HG03045 (cell line): ENCODE data around the gene FGF1.

Source experiments
- ATAC-seq: cut with Tn5 transposase; IDR thresholded peaks from one replicate; pipeline ENCODE4 v1.9.1; 2021; ENCODE audit warnings: mild to moderate bottlenecking, moderate library complexity; ENCODE audit not compliant: unreplicated experiment

FGF1 gene

DNA sequence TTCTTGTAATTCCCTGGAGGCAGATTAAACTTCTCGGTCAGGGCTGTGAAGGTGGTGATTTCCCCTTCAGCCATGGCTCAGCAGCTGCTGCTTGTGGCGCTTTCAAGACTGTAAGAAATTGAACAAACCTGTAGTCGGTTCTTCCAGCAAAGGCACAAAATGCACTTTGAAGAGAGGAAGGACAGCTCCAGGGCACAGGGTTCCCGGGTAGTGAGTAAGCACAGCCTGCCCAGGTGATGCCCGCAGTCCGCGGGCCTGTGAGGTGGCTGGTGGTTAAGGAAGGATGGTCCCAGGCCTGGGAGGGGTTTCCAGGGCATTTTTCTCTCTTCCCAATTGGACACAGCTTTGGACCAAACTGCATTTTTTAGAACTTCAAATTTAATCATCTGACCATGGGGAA, 71.8 kb downstream of the FGF1 start:
- no peak for ATAC-seq

DNA sequence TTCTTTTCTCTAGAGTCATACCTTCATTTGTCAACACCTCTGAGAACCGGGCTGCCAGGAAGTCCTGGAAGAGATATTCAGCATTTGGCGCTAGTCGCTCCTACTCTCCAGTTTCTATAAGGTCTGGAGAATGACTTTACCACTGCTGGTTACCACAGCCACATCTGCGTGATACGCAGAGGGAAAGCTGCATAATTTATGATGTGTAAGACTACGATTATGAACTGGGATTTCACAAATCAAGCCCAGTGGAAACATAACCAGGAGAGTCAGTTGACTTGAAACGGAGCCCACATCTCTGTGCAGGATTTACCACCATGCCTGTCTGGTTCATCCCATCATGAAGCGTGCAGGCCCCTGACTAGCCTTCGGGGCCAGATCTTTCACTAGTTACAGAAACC, 72.6 kb downstream of the FGF1 start:
- no peak for ATAC-seq

DNA sequence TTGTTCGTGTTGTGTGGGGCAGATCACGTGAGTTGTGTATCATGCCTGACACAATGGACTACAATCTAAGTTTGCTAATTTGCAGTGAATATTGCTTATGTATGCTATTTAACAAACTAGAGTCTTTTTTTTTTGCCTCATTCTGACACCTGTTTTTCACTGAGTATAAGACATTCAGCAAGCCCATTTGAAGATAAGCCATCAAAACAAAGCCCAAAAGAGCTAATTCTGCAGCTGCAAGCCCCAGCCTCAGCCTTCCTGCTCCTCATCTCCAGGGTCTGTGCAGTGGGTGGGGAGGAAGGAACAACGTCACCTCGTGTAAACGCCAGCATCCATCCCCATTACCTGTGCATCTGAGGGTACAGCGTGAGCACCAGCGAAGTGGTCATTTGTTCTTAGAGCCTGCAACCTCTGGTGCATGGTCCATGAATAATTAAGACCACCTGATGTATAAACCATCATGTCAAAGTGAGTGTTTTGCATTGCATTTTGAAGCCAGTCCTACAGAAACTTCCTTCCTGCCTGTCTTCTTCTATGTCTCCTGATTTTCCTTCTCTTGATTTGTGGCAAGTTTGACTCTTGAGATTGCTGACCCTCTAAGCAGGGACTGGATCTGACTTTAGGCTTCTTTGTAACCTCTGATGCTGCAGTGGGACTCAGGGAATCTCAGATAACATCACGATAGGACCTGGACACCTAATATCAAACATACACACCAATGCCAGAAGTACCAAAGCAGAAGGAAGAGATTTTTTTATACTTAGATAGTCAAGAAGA, 73.2 kb downstream of the FGF1 start:
- no peak for ATAC-seq

DNA sequence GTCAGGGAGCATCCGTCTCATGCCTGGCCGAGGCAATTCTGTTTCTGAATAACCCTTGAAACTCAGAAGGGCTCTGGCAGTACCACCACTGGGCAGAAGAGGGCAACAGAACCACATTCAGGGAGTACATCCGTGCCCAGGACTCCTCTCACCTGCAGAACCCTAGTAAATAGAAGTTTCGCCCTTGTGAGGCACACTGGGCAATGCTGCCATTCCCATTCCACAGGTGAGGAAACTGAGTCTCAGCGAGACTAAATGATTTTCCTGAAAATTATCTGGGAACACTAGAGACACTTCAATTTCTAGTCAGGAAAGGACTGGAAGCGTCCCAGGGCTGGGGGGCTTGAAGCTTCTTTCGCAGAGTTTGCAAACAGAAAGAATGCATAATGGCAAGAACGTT, 74.7 kb downstream of the FGF1 start:
- peak; percentile 81 for ATAC-seq

DNA sequence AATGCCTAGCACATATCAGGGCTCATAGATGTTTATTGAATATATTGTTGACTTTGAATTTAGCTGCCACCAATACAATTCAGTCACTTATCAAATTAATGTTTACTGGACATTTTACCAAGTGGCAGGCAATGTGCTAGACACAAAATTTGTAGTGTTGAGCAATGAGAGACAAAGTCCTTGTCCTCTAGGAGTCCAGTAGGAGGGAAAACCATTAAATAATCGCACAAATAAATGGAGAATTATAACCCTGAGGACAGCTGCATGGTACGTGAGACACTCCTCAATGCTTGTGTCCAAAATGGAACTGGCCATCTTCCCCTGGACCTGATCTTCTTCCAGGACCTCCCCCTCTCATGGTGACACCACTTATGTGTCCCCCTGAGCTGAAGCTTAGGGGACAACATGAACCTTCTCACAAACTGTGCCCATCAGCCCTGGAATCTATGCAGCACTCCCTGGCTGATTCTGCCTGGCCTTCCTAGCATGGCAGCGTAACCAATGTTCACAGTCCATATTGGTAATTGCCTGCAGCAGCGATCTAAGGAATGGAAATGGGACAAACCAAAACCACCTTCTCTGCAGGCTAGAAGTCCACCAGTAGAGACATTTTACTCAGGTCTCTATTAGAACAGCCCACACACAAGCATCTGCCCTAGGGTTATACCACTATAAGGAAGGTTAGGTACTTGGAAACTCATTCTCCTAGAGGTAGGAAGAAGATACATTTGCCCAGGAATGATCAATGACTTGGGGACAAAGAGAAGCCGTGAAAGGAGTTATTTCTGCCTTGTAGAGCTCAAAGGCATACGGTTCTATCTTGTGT, 75.5 kb downstream of the FGF1 start:
- ATAC-seq, result no peak

DNA sequence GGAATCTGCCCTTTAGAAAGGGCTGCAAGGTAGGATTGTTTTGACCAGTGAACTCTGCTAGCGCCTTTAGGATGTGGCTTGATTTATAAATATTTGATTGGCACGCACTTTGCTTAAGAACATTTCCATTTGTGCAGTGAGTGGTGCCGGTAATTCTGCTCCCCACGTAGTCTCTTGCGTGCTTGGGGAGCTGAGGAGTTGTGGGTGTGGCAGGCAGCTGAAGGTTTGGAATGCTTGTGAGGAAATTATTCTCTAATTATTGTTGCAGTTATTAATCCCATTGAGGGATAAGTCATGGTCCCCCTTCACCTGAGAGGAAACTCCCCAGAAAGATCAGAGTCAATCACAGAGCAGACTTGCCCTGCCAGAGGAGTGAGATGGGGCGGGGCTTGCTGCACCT, 76.7 kb downstream of the FGF1 start:
- no peak for ATAC-seq

DNA sequence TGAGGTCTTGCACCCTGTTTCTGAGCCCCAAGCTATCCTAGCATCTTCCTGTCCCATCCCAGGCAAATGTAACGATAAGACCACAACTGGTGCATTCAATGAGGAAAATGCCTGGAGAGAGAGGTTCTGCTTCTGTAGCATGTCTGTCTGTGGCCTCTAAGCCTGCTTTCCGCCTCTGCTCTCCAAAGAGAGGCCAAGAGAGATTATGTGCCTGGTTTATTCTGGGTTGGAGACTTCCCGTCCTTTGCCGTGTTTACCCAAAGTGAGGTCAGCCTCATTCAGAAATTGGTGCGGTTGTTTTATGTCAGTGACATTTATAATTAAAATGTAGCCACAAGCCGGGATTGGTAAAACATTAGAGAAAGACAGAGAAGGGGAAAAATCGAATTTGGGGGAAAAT, 77.8 kb downstream of the FGF1 start:
- ATAC-seq, result no peak

DNA sequence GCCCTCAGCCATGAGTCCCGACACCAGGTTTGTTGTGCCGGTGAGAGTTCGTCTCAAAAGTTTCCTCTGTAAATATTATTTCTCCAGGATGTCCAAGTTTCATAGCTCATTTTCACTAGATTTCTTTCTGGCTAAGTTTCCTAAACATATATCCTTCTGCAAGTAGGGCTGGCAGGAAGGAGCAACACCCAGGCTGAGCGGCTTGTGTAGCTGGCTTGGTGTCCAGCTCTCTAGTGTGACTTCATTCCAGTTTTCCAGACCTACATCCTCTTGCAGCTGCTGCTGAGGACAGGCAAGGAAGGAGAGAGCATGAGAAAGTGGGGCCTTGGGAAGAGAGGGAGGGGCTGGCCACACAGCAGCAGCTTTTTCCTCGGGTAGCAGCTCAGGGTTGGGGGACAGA, 80.3 kb downstream of the FGF1 start:
- no peak for ATAC-seq

DNA sequence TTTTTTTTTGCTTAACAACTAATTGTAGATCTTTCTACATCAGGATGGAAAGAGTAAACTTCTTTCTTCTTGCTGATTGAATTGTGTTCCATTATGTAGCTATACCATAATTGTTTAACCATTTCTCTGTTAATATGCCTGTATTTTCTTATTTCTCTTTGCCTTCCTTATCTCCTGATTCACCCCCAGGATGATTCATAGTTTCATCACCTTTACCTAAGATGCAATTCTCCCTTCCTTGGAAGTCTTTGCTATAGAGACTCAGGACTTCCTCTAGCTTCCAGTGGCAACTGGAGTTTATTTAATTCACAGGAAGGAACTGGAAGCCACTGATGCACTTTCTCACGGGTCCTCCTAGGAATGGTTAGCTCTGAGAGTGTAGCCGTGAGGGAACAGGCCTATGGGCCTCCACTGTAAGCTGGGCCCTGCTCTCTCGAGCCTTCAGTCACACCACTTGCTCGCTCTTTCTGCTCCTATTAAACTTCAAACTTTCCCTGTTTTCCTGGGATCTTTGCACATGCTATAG, 83.1 kb downstream of the FGF1 start:
- ATAC-seq, result no peak

DNA sequence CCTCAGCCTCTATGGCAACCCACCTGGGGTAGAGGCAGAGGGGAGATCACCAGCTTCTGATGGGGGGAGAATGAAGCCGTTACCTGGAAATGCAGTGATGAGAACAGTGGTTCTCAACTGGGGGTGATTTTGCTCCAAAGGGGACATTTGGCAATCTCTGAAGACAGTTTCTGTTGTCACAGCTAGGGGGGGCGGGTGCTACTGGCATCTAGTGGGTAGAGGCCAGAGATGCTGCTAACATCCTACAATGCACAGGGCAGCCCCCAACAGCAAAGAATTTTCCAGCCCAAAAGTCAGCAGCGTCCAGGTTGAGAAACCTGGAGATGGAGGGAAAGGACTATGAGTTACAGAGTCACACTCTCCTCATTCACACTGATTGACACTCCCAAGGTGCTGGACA, 84.5 kb downstream of the FGF1 start:
- no peak for ATAC-seq

DNA sequence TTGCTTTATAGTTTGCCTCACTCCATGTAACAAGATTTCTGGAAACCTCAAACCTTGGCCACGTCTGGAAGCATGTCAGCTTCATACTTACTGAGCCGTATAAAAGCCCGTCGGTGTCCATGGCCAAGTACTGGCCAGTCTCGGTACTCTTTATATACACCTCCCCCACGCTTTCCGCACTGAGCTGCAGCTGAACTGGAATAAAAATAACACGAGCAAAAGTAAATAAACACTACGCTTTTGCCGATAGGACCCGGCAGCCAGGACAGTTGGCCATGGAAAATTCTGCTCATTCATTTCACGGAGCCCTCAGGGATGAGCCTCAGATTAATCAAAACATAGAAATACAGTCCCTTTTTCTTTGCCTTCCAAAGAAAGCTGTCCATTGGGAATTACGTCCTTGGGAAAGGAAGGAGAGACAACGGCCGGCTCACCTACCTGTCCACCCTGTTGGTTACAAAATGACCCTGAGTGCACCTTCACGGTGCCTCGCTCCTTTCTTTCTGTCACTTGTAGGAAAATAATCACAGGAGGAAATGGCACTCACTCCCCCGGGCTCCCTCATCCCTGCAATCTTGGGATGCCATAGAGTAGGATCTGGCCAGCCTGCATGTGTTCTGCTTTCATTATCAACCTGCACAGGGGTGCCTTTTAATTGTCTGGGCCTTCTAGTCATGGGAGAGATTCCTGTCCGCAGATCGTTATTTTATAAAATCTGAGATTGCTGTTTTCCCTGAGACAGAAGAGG, 85.1 kb downstream of the FGF1 start:
- ATAC-seq, result no peak

DNA sequence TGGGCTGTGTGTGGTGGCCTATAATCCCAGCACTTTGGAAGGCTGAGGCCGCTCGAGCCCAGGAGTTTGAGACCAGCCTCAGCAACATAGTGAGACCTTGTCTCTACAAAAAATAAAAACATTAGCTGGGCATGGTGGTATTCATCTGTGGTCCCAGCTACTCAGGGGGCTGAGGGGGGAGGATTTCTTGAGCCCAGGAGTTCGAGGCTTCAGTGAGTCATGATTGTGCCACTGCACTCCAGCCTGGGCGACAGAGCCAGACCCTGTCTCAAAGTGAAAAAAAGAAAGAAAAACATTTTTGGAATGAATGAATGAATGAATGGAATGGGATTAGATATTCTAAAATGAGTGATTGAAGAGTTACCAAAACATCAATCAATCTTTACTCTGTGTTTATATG, 85.8 kb downstream of the FGF1 start:
- no peak for ATAC-seq

DNA sequence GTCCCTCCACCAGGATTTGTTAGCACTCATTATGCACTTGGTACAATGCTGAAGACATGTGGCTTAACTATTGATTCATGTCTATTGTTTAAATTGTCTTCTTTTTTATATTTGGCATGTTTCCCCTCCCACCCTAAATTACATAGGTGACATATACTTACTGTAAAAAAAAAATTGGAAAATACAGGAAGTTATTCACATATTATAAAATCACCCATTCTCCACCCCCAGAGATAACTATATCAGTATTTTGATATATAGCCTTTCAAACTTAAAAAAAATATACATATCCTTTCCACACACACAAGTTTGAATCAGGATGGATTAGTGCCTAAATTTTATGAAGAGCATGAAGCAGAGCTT, 87.6 kb downstream of the FGF1 start:
- no peak for ATAC-seq

DNA sequence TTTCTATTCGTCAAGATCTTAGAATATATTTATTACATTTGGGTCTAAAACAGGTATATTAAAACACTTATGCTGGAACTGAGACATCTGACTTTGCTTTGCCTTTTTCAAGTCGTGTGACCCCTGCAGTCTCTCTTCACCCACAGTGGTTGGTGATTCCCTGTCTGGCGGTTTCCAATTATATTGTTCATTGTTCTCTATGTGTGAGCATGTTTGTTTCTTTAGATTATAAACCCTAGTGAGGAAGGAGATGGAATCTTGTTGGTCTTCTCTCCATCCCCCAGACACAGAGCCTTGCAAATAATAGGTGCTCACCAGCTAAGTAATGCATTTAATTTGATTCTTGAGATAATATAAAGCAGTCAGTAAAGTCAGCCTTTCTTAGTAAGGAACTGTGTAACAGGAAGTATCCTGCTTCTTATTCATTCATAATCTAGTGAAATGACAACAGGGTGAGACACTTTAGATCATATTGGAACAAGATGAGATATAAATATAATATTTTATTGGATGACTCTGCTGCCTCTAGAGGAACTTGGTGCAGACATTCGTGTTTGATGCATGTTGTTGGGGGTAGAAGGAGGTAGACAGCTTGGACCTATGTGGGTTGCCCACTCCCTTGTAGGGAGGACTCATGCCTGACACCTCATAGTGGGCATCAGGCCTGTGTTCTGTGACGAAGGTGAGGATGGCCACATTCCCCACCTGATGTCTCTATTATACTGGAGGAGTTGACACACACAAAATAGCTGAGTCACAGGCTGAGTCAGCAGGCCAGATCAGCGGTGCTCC, 88.1 kb downstream of the FGF1 start:
- no peak for ATAC-seq

DNA sequence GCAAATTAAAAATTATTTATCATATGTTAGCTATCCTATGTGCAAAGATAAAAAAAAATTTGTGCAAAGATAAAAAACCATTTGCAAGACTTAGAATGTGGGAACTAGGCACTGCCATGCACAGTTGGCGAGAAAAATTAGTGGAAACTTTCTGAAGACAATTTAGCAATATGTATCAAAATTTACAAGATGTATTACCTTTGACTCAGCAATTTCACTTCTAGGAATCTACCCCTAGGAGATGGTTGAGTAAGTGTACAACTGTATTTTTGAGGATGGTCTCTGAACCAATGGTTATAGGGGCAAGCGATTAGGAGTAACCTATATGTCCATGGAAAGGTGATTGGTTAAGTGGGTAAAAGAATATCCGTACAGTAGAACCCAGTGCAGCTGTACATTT, 88.9 kb downstream of the FGF1 start:
- no peak for ATAC-seq

DNA sequence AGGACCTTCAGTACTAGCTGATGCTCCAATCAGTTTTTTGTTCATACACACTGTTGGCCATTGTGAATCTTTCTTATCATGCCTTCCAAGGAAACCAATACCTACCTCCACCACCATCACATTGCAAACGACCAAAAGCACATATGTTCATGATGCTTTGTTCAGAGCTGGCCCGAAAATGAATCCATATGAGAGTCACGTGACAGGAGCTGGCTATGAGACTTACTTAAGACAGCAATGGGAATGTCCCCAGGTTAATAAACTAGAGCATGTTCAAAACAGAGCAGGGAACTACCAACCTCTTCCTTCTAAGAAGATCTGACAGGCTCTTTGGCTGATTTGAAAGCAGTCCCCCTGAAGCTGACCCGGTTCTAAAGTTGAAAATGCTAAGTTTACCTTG, 93.5 kb downstream of the FGF1 start:
- no peak for ATAC-seq

DNA sequence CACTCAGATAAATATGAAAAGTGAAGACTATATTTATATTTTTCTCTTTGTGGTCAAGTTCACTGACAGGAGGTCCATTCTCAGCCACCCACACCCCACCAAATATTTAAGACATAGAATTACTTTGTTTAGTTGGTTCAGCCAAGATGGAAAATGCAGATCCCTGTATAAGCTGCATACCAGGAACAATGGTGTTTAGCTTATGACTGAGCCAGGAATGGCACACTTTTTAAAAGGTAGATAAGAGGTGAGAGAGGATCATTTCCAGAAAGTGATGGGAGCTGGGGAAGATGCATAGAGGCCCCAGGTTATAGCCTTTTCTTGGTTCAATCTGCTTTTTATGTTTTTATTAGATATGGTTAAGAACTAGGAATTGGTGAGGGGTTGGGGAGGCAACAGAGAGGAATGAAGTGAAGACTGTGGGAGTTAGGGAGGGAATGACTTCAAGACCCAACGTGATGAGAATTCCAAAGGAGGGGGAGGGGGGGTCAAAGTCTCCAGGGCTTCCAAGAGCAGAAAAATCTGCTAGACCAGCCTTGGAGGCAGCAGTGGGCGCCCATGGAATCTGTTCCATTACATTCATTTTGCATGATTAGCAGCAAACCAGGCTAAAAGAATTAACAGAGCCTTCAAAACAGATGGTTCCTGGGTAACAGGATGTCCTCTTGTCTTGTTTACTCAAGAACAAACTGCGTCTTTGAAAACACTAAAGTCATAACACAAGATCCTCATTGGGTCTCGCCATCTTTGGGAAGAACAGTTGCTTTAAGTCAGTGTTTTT, 95.2 kb downstream of the FGF1 start:
- ATAC-seq, result no peak

DNA sequence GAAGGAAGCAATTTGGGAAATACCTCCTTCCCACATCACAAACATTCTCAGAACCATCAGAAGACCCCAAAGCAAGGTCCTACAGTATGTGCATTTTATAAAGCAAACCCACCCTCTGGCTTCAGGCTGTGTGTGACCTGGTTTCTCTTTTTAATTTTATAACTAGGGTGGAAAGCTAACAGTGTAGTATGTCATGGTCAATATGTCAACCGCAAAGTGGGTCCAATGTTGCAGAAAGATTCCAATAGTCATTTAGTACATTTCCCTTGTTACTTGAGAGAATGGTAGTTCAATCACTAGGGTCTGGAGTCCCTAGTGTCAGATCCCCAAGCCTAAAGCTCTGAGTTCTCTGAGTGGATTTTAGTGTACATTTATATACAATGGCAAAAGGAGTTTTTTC, 96.2 kb downstream of the FGF1 start:
- ATAC-seq, result no peak

DNA sequence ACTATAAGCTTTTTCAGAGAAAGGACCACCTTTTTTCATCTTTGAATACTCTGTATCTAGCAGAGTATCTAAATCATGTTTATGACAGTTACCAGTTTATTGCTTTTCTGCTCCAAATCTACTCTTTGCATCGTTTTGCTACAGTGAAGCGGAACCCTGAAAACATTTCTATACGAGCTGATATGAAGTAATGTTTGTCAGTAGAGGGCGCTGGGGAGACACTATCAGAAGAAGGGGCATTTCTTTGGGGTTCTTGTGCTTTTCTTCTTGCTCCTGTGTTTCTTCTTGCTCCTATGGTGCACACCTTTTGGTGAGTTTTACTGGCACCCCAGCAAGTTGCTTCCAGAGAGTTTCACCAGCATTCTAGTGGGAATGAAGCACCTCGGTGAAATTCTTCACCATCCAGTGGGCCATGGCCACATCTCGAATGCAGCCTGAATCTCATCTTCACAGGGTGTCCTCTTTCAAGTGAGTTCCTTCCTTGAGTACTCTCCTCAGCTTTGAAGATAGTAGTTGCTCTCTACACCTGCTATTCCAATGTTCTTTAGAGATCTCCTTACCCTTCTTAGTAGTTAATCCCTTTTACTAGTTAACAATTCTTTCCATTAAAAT, 98.4 kb downstream of the FGF1 start:
- no peak for ATAC-seq

DNA sequence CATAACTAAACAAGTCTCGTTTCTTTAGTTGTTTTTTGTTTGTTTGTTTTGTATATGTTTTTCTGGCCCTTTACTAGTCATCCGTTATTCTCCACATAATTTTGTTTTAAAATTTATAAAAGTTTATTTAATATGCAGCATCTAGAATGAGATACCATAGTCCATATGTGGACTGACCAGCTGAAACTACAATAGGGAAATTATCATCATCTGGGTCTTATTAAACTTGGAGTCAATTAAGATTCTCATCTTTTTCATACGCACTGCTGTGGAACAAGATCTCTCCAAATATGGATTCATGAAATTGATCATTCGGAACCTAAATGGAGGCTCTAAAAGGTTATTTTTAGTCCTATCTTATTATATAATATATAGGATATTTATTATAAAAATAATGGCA, 99.3 kb downstream of the FGF1 start:
- no peak for ATAC-seq
